Mammary epithelial cell (primary cell): ENCODE data around the gene NUP160.

ENCODE experiments used
- EZH2 ChIP-seq: IDR thresholded peaks from 2 replicates; pipeline ENCODE4 v1.6.1; 2012; ENCODE audit warnings: low read length, inconsistent platforms, borderline replicate concordance
- TF ChIP-seq, protein P1 (sequence below), 2 donors: IDR thresholded peaks in 1 of 2; conservative IDR thresholded peaks in 1 of 2; 2 replicates each; pipeline ENCODE4 v1.5.1; 2011 to 2012; ENCODE audit warnings: inconsistent platforms in 2 of 2, low read length in 2 of 2, mild to moderate bottlenecking in 2 of 2, control low read depth in 1 of 2, low read depth in 1 of 2; ENCODE audit not compliant: insufficient read depth in 1 of 2; ENCODE audit errors: extremely low read depth in 1 of 2

DNA sequence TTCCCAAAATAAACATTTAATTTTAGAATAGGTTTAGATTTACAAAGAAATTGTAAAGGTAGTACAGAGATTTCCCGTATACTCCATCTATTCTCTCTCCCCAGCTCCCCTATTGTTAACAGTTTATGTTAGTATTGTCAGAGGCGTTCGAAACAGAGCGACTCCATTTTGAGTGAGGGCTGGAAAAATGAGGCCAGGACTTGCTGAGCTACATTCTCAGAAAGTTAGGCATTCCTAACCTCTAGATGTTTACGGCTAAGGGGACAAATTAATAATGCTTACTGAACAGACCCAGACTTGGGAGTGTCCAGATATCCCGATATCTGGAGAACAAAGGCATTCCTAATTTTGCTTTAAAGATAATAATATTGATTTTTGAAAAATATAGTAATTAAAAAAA, 12.4 kb upstream of the NUP160 start:
- TF ChIP-seq, protein P1, sequence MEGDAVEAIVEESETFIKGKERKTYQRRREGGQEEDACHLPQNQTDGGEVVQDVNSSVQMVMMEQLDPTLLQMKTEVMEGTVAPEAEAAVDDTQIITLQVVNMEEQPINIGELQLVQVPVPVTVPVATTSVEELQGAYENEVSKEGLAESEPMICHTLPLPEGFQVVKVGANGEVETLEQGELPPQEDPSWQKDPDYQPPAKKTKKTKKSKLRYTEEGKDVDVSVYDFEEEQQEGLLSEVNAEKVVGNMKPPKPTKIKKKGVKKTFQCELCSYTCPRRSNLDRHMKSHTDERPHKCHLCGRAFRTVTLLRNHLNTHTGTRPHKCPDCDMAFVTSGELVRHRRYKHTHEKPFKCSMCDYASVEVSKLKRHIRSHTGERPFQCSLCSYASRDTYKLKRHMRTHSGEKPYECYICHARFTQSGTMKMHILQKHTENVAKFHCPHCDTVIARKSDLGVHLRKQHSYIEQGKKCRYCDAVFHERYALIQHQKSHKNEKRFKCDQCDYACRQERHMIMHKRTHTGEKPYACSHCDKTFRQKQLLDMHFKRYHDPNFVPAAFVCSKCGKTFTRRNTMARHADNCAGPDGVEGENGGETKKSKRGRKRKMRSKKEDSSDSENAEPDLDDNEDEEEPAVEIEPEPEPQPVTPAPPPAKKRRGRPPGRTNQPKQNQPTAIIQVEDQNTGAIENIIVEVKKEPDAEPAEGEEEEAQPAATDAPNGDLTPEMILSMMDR (conservative IDR thresholded peaks at IDR 0.05 in 1 of 2, IDR thresholded peaks at IDR 0.05 in 1 of 2; ENCODE audit: extremely low read depth in 1 of 2, insufficient read depth in 1 of 2, low read depth in 1 of 2, low read length in 2 of 2), result no peak
- no peak for TF ChIP-seq EZH2
